ENCODE results near the gene CCNJ.

CCNJ gene

DNA sequence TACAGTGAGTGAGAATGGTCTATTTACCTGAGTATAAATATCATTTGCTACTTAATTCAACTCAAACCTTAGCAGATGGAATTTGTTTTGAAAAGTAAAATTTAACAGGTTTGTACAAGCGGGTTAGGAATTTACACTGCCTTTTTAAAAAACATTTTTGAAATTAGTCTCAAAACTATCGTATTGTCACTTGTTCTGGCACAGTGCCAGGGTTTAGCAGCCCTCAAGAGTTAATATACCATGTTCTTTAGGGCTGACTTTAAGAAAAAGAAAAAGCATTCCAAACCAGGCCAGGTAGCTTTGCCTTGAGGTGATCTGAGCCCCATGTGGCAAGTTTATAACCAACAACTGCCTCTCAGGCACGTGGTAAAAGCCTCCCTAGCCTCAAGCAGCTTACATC is 17.8 kb downstream of the CCNJ start:
- no peak for DNase-seq

DNA sequence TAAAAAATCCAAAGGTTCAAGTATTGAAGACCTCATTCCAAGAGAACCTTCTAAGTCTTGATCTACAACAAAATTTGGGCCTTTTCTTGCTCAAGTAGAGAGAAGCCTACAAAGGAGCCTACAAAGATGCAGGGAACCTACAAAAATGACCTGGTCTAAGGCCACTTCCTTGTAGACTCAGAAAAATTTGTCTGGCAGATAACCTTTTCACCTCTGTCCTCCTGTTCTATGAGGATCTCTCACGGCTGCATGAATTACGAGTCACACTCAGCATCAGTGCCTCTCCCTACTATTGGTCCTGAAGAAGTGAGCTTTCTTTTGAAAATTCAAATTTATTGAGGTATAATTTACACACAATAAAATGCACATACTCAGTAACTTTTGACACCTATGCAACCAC is 29.3 kb downstream of the CCNJ start:
- DNase-seq: no peak

DNA sequence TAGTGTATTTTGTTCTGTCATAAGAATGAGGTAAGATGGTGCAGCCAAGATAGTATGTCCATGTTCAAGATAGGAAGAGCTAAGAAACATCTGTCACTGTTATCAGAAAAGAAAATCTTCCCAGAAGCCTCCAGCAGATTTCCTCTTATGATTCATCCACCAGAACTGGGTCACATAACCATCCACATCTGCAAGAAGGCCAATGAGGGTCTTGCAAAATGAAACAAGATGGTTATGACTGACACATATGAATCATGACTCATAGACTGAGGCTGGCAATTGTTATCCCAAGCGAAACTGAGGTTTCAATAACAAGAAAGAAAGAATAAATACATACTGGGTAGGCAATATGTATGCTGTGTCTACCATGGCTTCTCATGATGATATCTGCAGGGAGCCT is 30.3 kb downstream of the CCNJ start:
- no peak for DNase-seq

DNA sequence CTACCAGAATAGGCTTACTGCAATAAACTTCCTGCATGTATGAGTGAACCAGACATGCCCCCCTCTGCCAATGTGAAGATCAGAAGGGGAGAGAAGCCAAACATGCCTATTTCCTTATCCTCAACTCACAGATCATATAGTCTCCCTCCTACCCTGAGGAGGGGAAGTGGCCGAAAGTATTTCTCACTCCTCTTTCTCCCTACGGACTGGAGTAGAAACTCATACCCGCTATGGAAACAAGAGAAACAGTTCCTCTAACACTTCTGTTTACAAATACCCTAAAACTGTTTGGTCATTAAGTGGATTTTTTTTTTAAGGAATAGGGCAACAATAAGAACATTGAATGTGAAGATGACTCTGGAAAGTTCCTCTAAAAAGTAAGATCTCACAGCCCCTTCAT is 31.4 kb downstream of the CCNJ start:
- no peak for DNase-seq

DNA sequence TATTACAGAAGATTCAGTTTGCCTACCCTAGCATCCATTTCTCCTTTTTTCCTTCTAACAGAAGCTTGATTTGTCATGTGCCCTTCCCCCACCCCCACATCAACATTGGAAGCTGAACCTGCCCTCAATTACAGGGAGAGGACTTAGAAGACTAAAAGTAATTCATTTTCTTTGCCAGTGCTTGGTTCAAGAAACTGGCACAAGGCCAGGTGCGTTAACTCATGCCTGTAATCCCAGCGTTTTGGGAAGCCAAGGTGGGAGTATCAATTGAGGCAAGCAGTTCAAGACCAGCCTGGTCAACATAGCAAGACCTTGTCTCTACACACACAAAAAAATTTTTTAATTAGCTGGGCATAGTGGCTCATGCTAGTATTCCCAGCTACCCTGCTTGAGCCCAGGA is 32.6 kb downstream of the CCNJ start:
- DNase-seq: no peak

DNA sequence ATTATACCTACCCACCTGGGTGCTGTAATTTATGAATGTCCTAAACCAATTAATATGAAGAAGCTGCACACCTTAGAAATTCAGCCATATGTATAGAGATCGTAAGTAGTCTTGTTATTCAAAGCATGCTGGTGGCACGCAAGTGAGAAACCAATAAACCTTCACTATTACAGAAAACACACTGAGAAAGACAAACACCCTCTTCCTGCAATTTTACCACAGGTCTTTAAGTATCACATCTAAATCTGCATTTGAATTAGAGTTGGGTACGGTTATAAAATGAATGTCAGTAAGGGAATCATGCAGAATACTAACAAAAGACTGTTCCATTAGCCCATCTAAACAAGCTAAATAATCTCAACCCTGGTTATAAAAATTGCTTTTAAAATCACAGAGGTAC is 33.8 kb downstream of the CCNJ start:
- no peak for DNase-seq

DNA sequence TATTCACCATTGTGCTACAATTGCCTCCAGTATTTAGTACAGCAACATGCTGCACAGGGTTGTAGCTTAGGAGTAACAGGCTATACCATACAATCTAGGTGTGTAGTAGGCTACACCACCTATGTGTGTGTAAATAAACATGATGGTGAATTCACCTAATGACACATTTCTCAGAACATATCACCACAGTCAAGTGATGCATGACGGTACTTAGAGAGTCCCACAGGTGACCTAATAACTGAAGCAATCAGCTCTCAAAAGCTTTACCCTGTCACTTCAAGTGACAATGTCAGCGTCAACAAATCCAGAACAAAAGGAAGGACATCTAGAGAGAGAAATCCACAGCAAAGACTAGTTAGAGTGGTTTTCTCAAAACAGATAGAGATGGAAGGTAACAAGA is 38.8 kb downstream of the CCNJ start:
- no peak for DNase-seq

DNA sequence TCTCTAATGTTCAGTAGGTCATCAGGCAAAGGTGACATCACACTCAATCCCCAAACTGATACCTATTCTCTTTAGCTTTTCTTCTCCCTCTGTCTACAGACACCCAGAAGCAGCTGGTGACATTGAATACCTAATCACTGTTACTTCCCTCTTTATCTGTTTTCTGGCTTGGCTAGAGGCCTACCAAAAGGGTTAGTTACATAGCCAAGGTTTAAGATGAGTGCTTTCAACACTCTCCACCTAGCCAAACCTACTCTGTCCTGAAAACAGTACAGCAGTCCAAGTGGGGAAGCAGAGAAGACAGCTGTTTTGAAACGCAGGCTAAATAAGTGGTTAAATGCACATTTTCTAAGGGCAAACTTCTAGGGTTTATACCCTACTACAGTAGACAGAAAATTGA is 39.4 kb downstream of the CCNJ start:
- DNase-seq: no peak

DNA sequence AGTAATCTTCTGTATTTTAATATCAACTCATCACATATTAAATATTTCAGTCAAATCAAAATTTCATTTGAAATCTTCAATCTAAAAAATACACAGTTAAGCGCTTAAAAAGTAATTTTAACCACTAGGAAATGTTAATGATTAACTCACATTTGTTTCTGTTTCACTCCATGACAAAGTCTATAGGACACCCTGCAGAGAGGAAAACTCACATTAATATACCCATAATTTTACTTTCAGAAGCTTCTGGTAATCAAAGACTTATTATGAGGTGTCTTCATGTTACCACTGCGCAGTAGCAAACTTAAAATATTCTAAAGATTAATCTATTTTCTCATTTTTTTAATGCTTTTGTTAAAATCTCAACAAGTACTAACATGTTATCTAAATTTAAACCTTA is 45.7 kb downstream of the CCNJ start:
- DNase-seq: no peak

DNA sequence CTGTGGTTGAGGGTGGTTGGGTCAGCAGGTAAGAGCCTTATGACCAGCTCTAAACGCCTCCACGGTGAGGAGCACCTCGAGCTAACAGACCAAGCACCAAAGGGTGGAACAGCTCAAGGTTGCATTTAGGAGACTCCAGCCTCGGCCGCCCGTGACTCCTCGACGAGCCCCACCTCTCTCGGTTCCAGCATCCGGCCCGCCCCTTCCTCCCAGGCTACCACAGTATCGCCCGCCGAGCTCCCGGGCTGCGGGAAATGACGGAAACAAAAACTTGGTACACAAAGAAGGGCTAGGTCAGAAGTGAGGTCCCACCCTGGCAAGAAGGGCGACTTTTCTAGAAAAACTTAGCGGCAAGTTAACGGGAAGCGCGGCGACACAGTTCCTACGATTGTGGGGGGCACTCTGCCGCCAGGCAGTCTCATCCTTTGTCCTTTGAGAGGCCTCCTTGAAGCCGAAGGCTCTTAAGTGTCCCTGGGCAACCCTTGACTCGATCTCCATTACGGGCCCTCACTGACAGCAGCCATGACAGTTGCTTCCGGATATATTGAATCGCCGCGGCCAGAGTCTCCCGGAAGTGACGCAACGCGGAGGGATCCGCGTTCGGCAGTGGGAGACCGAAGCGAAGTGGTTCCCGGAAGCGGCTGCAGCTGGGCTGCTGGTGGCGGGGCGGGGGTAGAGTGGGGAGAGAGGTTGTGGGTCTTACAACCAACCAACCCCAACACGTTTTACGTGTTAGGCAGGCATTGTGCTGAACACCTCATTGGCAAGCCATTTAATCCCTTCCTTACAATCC is 46.5 kb downstream of the CCNJ start:
- DNase-seq: peak; percentile 94

DNA sequence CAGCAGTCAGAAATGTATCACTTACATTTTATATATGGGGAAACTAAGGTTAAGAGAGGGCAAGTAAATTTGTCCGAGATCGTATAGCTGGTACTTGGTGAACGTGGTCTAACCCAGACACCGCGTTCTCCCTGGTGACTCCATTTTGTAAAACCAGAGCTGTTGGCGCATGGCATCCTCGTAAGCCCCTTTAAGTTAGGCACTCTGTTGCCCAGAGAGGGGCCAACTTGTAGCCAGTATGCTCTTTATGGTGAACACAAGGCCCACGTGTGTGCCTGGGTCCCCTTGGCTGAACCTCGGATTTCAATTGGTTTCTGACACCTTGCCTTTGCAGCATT is 47.0 kb downstream of the CCNJ start:
- DNase-seq: no peak

DNA sequence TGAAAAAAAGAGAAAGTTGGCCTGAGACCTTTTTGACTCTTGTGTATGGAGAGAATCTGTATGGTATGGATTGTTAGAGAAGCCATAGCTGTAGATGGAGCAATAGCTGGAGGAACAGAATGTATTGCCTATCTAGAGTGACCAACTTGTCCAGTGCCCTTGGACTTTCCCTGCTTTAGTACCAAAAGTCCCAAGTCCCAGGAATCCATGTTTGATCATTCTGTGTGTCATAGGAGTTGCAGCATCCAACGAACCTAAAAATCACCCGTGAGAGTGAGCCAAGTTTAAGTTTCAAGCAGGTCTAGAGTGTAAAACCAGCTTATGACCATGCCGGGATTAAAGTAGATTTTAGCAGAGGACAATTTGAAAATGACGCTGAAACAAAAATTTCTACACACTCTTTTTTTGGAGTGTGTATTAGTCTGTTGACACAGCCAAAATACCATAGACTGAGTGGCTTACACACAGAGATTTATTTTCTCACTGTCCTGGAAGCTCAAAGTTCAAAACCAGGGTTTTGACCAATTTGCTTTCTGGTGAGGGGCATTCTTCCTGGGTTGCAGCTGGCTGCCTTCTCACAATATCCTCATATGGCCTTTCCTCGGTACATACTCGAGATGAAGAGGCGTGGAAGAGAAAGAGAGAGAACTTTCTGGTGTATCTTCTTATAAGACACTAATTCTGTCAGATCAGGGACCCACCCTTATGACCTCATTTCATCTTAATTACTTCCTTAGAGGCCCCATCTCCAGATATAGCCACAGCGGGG is 49.8 kb downstream of the CCNJ start:
- DNase-seq: no peak

DNA sequence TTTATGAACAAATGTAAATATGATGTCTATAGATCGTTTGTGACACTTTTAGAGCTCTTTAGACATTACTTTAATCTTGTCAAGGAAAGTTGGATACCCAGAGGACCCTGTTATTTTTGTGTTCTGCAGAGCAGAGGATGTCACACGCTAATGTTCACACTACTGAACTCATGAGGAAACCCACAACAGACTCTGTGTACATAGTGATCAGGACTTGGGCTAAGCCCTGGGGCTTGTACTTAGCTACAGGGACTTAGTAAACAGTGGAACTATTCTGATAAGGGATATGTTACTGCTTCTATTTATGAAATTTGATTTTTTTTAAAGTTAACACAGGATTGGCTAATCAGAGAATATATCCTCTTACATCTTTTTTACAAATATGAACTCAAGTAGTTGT is 50.6 kb downstream of the CCNJ start:
- no peak for DNase-seq

DNA sequence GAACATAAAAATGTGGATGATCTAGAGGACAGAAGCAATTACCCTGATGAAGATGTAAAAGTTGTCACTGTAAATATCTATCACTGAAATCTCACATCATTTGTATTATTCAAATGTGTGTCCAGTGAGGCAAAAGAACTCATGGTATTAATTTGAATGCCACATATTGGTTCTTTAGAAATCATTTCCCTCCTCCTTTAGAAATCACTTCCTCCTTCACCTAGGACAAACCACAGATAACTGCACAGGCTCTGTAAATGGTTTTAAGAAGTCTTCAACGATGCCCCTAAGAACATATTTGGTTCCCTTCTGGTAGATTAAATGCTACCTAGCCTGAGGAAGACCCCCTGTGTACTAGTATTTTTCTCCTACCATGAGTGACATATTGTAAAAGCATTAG is 53.6 kb downstream of the CCNJ start:
- DNase-seq: no peak

DNA sequence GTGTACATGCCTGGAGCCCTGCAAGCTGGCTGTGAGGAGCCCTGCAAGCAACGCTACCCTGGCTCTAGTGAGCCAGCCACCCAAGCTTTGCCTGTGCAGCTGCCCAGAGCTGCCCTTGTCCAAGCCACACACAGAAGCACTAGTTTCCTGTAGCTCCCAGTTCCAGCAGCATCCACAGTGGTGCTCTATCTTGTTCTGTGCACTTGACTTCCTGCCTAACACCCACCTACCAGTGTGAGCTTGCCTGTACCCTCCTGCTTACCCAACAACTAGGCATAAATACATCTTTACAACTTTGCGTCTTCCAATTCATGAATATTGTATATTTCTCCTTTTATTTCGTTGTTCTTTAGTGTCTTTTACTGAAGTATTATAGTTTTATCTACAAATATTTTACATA is 54.5 kb downstream of the CCNJ start:
- no peak for DNase-seq

DNA sequence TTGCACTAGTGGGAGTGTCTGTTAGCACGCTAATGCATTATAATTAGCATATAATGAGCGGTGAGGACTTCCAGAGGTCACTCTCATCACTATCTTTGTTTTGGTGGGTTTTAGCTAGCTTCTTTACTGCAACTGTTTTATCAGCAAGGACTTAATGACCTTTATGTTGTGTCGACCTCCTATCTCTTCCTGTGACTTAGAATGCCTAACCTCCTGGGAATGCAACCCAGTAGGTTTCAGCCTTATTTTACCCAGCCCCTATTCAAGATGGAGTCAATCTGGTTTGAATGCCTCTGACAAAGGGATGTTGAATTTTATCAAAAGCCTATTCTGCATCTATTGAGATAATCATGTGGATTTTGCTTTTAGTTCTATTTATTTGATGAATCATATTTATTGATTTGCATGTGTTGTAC is 64.2 kb downstream of the CCNJ start:
- DNase-seq: no peak

Data from CD4-positive, alpha-beta T cell treated with Interleukin-15 for 1 hour (primary cell).